MM.1S (cell line): ENCODE data around the gene TTF1.

Experiments
- DNase-seq: peaks from one replicate; pipeline ENCODE4 v3.0.0-alpha.2; 2015
- H2AFZ ChIP-seq: fragments of 300-600 bp; sonication (generic); 2 replicates; pipeline ENCODE4 v1.6.0; 2016; ENCODE audit warnings: antibody characterized with exemption, low read length
- H3F3A ChIP-seq: fragments of 300-600 bp; sonication (generic); 2 replicates; pipeline ENCODE4 v1.6.1; 2016; ENCODE audit warnings: mild to moderate bottlenecking, antibody characterized with exemption, low read length, moderate library complexity, mixed read lengths; ENCODE audit not compliant: insufficient read depth
- H3K27ac ChIP-seq: fragments of 300-600 bp; sonication (generic); 2 replicates; pipeline ENCODE4 v1.5.1; 2016; ENCODE audit warnings: mild to moderate bottlenecking, low read length
- H3K27me3 ChIP-seq: fragments of 300-600 bp; sonication (generic); replicated peaks from 2 replicates; pipeline ENCODE4 v1.6.0; 2016; ENCODE audit warnings: low read length; ENCODE audit not compliant: insufficient read depth
- H3K36me3 ChIP-seq: fragments of 300-600 bp; sonication (generic); replicated peaks from 2 replicates; pipeline ENCODE4 v1.6.1; 2016; ENCODE audit warnings: mild to moderate bottlenecking, low read length, mixed read lengths; ENCODE audit not compliant: insufficient read depth
- H3K4me1 ChIP-seq: fragments of 300-600 bp; sonication (generic); 2 replicates; pipeline ENCODE4 v1.6.1; 2016; ENCODE audit warnings: low read length, mixed read lengths
- H3K4me2 ChIP-seq: fragments of 300-600 bp; sonication (generic); 2 replicates; pipeline ENCODE4 v1.6.0; 2016; ENCODE audit warnings: low read depth, low read length
- H3K4me3 ChIP-seq: fragments of 300-600 bp; sonication (generic); 2 replicates; pipeline ENCODE4 v1.5.1; 2016; ENCODE audit warnings: low read length, mixed read lengths
- H3K79me2 ChIP-seq: fragments of 300-600 bp; sonication (generic); 2 replicates; pipeline ENCODE4 v1.6.1; 2016; ENCODE audit warnings: mixed run types, low read length, mixed read lengths
- H3K9ac ChIP-seq: fragments of 300-600 bp; sonication (generic); 2 replicates; pipeline ENCODE4 v1.6.1; 2016; ENCODE audit warnings: low read length, mixed read lengths
- H3K9me2 ChIP-seq: fragments of 300-600 bp; sonication (generic); replicated peaks from 2 replicates; pipeline ENCODE4 v1.6.1; 2016; ENCODE audit warnings: mild to moderate bottlenecking, low read length, mixed read lengths; ENCODE audit not compliant: insufficient read depth
- H3K9me3 ChIP-seq: fragments of 300-600 bp; sonication (generic); replicated peaks from 2 replicates; pipeline ENCODE4 v1.6.1; 2016; ENCODE audit warnings: mild to moderate bottlenecking, low read length, mixed read lengths; ENCODE audit not compliant: insufficient read depth
- H4K20me1 ChIP-seq: fragments of 300-600 bp; sonication (generic); 2 replicates; pipeline ENCODE4 v1.6.1; 2016; ENCODE audit warnings: mild to moderate bottlenecking, low read length, moderate library complexity, mixed read lengths; ENCODE audit not compliant: insufficient read depth
- EZH2 ChIP-seq: fragments of 300-600 bp; sonication (generic); optimal IDR thresholded peaks from 2 replicates; pipeline ENCODE3; 2017; ENCODE audit warnings: low read depth, mild to moderate bottlenecking, antibody characterized with exemption, low read length, mixed read lengths
- EZH2phosphoT487 ChIP-seq: fragments of 300-600 bp; sonication (generic); IDR thresholded peaks from 2 replicates; pipeline ENCODE4 v1.6.1; 2018; ENCODE audit warnings: antibody characterized with exemption, low read length
- TF ChIP-seq, protein P1 (sequence below): fragments of 300-600 bp; sonication (generic); IDR thresholded peaks from 2 replicates; pipeline ENCODE4 v1.5.1; 2016; ENCODE audit warnings: antibody characterized with exemption, low read length, mixed read lengths

TTF1 gene

GRCh38 chr9:132423503-132423902, 16.9 kb upstream of the TTF1 start:
- no peak overlapping the region for H3K4me3 ChIP-seq
- H2AFZ ChIP-seq: no peak overlapping the region
- peaks cover 91% of the 10 kb centered on the region for H3K27me3 ChIP-seq
- H3K79me2 ChIP-seq: no peaks in the 10 kb centered on the region
- no peak for DNase-seq
- H3K4me2 ChIP-seq: no peak overlapping the region
- no peaks in the 10 kb centered on the region for H4K20me1 ChIP-seq
- H3K9me3 ChIP-seq: no peaks in the 10 kb centered on the region
- no peaks in the 10 kb centered on the region for H3K9me2 ChIP-seq
- no peak overlapping the region for H3K27ac ChIP-seq
- no peaks in the 10 kb centered on the region for H3K36me3 ChIP-seq
- no peak overlapping the region for H3K9ac ChIP-seq
- H3K4me1 ChIP-seq: no peaks in the 10 kb centered on the region
- H3F3A ChIP-seq: no peaks in the 10 kb centered on the region
- TF ChIP-seq EZH2phosphoT487: no peak
- no peak for TF ChIP-seq EZH2
- TF ChIP-seq, protein P1, sequence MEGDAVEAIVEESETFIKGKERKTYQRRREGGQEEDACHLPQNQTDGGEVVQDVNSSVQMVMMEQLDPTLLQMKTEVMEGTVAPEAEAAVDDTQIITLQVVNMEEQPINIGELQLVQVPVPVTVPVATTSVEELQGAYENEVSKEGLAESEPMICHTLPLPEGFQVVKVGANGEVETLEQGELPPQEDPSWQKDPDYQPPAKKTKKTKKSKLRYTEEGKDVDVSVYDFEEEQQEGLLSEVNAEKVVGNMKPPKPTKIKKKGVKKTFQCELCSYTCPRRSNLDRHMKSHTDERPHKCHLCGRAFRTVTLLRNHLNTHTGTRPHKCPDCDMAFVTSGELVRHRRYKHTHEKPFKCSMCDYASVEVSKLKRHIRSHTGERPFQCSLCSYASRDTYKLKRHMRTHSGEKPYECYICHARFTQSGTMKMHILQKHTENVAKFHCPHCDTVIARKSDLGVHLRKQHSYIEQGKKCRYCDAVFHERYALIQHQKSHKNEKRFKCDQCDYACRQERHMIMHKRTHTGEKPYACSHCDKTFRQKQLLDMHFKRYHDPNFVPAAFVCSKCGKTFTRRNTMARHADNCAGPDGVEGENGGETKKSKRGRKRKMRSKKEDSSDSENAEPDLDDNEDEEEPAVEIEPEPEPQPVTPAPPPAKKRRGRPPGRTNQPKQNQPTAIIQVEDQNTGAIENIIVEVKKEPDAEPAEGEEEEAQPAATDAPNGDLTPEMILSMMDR: no peak

- Histone ChIP-seq H3K9me3 (no peaks in the 10 kb centered on the region), H3K4me3 (no peak overlapping the region), H2AFZ (no peak overlapping the region), H3K9me2 (no peaks in the 10 kb centered on the region), H3K4me2 (no peak overlapping the region), H3K9ac (no peak overlapping the region), H3K27ac (no peak overlapping the region), H3K79me2 (no peaks in the 10 kb centered on the region), H3F3A (no peaks in the 10 kb centered on the region), H3K27me3 (peaks cover 91% of the 10 kb centered on the region), H3K36me3 (no peaks in the 10 kb centered on the region), H4K20me1 (no peaks in the 10 kb centered on the region), H3K4me1 (no peaks in the 10 kb centered on the region)
- DNase-seq: no peak
- TF ChIP-seq EZH2: no peak
- TF ChIP-seq, protein P1: no peak
- no peak for TF ChIP-seq EZH2phosphoT487
Observed at GRCh38 chr9:132422574-132422973, 15.9 kb upstream of the TTF1 start.

- Histone ChIP-seq H3K36me3 (no peaks in the 10 kb centered on the region), H3K4me2 (no peak overlapping the region), H3K4me1 (no peaks in the 10 kb centered on the region), H3F3A (no peaks in the 10 kb centered on the region), H2AFZ (no peak overlapping the region), H3K27ac (no peak overlapping the region), H3K27me3 (peaks cover 88% of the 10 kb centered on the region), H3K9me3 (no peaks in the 10 kb centered on the region), H3K9me2 (no peaks in the 10 kb centered on the region), H3K79me2 (no peaks in the 10 kb centered on the region), H3K4me3 (no peak overlapping the region), H3K9ac (no peak overlapping the region), H4K20me1 (no peaks in the 10 kb centered on the region)
- TF ChIP-seq EZH2 (no peak), EZH2phosphoT487 (no peak)
- TF ChIP-seq, protein P1: no peak
- no peak for DNase-seq
Observed at GRCh38 chr9:132418726-132419363, 12.2 kb upstream of the TTF1 start.
